ENCODE data around the gene NR5A2. TPM values are rescaled to one million over a fixed set of nuclear protein-coding genes. Genes with fewer than 3 reads are reported as not detected.

NR5A2 gene
- total RNA-seq, 1 experiment from 2014 or later, result 0.03 TPM

DNA sequence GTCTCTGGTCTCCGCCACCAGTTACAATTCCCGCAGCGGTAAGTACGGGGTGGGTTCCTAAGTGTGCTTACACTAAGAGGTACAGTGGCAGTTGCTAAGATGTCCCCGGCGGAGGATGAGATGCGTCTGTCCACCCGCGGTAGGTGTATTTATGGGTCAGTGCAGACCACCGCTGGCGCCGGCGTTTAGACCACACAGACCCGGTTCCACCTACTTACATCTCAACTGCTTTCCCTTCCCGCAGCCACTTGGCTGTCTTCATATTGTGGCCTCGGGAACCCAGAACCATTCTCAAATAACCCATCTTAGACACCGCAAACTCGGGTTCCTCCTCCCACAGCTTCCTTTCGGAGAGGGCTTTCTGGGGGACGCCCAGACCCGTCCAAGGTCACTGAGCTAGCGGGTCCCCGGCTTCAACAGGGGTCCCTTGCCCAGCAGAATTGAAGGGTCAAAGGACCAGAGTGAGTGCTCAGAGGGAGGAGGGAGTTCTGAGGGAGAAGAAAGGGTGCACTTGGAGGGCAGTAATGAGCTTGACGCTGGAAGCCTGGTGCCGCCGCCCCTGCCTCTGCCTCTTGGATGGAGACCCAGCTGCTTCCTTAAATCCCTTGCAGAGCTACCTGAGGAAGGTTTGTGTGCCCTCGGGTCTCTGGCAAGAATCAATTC lies 8.6 kb downstream of the NR5A2 start:
- no peak for DNase-seq (ENCODE audit: low spot score)

GRCh38 chr1:200036619-200037270 lies 9.2 kb downstream of the NR5A2 start:
- no peak for DNase-seq (ENCODE audit: low spot score)

GRCh38 chr1:200037501-200037900 lies 10.0 kb downstream of the NR5A2 start:
- no peak for DNase-seq (ENCODE audit: low spot score)

DNA sequence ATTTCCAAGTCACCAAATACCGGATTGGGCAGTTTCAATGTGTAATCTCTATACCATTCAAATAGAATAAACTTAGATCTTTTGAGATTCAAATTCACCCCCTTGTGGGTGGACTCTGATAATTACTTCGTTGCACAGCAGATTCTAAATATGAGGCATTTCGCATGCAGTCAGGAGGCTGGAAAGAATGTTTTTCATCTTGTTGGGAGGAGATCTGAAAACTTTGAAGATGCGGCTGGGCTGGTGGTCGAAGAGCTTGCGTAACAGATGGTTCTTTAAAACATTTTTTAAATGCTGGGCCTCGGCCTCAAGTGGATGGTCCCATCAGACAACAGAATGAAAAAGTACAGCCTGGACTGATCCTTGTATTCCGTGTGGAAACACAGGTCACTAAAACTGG lies 10.4 kb downstream of the NR5A2 start:
- no peak for DNase-seq (ENCODE audit: low spot score)

GRCh38 chr1:200038325-200038980 lies 10.9 kb downstream of the NR5A2 start:
- DNase-seq (ENCODE audit: low spot score), result no peak

DNA sequence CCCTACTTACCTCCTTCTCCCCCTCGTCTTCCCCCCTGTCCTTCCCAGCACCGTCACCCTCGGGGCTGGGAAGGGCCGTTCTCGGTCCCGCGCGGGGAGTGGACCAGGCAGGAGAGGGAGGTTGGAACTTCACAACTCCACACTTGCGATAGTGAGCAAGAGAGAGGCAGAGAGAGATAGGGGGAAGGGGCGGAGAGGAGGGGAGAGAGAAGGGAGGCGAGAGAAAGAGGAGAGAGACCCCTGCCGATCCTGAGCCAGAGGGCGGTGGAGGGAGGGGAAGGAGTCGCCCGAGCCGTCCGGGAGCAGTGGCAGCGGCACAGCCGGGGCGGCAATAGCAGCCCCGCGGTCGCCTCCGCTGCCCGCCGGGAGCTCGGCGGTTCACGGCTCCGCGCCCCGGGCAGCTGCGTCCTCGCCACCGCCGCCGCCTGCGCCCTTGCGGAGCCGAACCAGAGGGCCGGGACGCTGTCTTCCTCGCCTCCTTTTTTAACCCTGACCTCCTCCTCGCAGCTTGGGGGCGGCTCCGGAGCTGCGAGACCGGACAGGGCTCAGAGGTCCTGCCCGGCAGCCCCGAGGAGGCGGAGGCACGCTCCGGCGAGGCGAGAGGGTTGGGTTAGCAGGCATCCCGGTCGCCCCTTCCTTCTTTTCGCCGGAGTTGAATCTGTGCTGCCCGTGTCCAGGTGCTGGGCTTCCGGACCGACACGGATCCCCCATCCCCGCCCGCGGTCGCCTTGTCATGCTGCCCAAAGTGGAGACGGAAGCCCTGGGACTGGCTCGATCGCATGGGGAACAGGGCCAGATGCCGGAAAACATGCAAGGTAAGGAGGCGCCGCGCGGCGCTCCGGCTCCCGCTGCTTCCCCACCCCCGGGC lies 11.7 kb downstream of the NR5A2 start:
- peak; percentile 25 for DNase-seq (ENCODE audit: low spot score)

DNA sequence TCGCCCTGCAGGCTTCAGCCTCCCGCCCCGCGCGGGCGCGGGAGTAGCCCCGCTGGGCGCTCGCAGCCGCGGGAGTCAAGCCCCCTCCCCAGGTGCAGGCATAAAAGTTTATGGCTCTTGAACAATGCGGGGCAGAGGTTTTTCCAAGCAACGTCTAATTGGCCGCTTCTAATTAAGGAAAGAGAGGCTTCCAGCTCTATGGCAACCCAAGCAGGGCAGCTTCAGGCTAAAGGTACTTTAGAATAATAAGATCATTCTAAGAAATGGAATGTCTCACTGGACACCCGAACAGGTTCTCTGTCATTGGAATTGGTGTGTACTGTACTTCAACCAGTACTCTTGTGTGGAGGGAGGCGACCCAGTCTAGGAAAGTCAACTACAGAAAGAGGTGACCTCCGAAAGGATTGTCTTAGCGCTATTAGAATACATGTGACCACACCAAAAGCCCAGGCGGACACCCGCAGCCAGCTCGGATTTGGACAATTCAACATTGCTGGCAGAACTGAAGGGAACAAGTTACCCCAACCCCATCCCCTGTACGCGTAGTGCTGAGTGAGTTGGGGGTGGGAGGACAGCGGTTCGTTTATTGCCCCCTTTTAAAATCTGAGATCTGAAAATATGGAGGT lies 12.5 kb downstream of the NR5A2 start:
- no peak for DNase-seq (ENCODE audit: low spot score)

GRCh38 chr1:200040481-200041138 lies 13.1 kb downstream of the NR5A2 start:
- DNase-seq (ENCODE audit: low spot score), result no peak

- DNase-seq (ENCODE audit: low spot score), result no peak
Observed at GRCh38 chr1:200041337-200042118, 14.0 kb downstream of the NR5A2 start.

DNA sequence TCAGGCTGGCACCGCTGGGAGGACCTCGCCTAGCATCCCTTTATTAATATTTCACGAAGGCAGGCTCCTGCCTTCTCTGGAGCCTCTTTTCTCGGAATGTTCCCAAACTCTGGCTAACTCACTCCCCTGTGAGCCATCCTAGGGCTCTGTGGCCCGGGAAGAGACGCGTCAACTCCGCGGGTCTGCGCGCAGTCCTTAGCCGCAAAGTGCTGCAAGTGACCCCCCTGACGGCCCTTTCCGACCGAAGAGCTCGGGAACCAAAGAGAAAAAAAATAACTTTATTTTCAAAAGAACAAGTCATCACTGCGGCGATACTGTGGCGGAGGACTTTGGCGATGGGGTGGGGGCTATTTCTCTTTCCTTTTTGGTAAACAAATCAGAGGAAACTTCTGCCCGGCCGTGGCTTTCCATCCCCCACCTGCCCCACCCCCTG lies 14.6 kb downstream of the NR5A2 start:
- no peak for DNase-seq (ENCODE audit: low spot score)

DNA sequence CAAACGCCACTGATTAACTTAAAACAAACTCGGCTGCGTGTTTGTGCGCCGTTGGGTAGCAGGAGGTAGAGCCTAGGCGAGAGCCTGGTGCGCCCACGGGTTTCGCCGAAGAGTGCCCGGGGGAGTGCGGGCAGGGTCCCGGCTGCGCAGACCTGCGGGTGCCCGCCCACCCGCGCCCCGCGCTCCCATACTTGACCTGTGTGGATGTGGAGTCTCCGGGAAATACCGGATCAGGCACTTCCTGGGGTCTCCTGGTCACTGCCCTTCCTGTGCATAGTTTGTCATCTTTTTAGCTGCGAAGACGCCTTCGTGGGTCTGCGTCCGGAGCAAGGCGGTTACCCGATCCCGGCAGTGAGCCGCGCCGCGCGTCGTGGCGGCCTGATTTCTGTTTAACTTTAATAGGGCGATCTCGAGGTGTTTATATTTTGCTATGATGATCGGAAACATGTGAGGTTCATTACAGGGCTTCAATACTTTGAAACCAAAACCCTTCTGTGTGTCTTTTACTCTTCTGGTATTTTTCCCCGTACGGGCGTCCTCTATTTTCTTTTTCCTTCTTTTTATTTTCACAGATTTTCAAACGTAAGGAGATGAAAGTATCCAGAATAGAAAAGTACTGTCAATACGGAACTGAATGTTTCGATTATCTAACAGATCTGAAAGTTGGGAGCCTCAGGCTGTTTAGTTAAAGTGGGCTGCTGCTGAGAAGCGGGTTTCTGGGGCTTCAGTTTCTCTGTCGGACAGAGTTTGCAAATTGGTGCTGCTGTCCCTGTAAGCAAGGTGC lies 15.2 kb downstream of the NR5A2 start:
- no peak for DNase-seq (ENCODE audit: low spot score)

DNA sequence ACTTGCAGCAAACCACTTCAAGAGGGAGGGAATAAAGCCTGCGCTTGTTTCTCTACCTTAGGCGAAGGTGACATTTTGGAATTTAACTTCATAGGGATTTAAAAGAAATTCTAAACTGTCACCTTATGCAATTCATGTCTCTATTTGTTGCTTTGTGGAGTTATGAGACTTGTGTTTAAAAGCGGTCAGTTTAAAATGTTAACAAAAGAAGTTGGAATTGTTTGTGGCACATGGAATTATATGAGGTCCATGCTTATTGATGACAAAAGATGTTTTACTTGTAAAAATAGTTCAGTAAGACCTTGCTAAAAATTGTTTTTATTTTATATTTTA lies 15.8 kb downstream of the NR5A2 start:
- no peak for DNase-seq (ENCODE audit: low spot score)

DNA sequence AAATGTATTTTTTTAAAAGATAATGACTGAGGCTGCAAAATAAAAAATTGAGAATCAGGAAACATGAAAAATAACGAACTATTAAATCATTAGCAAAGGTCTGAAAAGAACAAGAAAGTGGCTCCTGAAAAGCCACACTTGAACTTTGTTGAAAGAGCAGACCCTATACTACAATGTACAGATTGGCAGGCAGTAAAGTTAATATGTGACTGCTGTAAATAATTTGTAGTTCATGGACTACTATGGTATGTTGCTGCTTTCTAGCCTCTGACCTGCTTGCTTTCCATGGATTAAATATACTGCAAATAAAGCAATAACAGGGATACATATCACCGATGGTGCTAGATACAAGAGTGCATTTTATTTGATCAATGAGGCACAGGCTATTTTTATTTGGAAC lies 18.6 kb downstream of the NR5A2 start:
- no peak for DNase-seq (ENCODE audit: low spot score)

GRCh38 chr1:200048244-200048643 lies 20.7 kb downstream of the NR5A2 start:
- no peak for DNase-seq (ENCODE audit: low spot score)

- DNase-seq (ENCODE audit: low spot score), result no peak
Observed at GRCh38 chr1:200049810-200050209, 22.3 kb downstream of the NR5A2 start.

DNA sequence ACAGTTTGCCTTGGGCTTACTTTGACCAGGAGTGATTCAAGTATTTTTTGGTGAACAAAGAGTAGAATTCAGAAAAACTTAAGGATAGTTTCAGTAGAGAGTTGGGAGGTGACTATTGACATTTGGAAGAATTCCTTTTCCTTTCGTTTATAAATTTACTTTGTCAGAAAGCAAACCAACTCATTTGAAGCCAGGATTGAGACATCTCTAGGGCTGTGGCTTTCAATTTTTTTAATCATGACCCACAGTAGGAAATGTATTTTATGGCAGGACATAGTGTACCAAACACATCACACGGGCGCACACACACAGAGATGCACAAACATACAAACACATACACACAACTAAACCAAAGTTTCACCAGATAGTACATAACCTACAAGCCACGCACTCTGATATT lies 24.1 kb downstream of the NR5A2 start:
- no peak for DNase-seq (ENCODE audit: low spot score)

GRCh38 chr1:200053091-200053490 lies 25.6 kb downstream of the NR5A2 start:
- DNase-seq (ENCODE audit: low spot score), result no peak

GRCh38 chr1:200053646-200054045 lies 26.1 kb downstream of the NR5A2 start:
- DNase-seq (ENCODE audit: low spot score), result no peak

DNA sequence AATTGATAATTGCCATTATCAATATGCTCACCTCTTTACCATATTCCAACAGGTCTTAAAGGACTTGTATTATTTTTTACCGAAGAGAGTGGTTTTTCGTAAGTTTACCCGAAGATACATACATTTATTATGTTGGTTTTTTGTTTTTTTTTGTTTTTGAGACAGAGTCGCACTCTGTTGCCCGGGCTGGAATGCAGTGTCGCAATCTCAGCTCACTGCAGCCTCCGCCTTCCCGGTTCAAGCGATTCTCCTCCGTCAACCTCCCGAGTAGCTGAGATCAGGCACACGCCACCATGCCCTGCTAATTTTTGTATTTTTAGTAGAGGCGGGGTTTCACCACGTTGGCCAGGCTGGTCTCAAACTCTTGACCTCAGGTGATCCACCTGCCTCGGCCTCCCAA lies 30.8 kb downstream of the NR5A2 start:
- DNase-seq (ENCODE audit: low spot score), result no peak

GRCh38 chr1:200062143-200062542 lies 34.6 kb downstream of the NR5A2 start:
- no peak for DNase-seq (ENCODE audit: low spot score)
